GM21786 (cell line): Measurements from ENCODE around the gene CCDC122.
"Not testable (repeated sequence)": the region's sequence is repeated elsewhere in the genome, so short reads cannot be mapped to it uniquely, and the experiment has no call there.

Experiments
- ATAC-seq: cut with Tn5 transposase; IDR thresholded peaks from one replicate; pipeline ENCODE4 v1.9.1; 2021; ENCODE audit not compliant: unreplicated experiment

Gene CCDC122

DNA sequence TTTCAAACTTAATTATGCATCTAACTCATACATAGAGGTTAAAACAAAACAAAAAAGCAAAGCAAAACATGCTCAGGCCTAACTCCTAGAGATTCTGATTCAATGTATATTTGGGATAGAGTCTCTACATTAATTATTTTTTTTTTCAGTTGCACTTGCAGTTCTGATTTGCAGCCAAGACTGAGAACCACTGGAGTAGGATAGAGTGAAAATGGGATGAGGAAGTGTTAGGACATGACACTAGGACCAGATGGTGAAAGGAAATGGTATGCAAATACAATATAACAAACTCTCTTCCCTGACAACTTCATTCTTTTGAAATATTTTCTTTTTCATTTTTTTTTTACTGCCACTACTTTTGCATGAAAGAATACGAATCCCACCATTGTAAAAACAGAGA, 1.8 kb downstream of the CCDC122 start:
- ATAC-seq: no peak

DNA sequence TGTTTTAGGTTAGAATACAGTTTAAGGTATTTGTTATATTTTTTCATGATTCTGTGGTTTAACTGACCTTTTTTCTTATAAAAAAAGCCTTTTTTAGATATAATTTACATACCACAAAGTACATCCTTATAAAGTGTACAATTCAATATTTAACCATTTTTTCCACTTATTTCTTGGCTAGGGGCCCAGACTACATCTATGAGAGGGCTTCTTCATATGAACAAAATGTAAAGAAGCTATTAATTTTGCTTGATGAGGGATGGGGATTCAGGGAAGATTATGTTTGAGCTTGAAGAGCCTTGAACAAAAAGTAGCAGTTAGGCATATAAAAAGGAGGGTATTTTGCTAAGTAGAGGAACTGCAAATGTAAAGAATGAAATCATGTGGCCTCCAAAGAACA, 2.2 kb downstream of the CCDC122 start:
- no peak for ATAC-seq

DNA sequence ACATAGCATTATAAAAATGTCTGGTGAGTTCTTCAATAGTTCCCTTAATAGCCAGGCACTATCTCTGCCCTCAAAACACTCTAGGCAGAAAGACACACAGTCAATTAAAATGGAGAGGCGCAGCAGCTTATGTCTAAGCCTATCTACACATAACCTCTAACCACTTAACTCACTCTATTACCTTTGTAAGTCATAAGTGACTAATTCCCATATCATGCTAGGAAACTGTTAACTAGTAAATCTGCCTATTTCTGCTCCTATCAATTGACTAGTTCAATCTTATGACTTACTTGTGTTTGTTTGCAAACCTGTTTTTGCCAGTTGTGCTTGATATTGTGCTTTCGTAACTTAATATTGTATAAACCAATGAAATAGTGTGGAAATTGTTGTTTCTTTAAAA, 3.2 kb downstream of the CCDC122 start:
- no peak for ATAC-seq

DNA sequence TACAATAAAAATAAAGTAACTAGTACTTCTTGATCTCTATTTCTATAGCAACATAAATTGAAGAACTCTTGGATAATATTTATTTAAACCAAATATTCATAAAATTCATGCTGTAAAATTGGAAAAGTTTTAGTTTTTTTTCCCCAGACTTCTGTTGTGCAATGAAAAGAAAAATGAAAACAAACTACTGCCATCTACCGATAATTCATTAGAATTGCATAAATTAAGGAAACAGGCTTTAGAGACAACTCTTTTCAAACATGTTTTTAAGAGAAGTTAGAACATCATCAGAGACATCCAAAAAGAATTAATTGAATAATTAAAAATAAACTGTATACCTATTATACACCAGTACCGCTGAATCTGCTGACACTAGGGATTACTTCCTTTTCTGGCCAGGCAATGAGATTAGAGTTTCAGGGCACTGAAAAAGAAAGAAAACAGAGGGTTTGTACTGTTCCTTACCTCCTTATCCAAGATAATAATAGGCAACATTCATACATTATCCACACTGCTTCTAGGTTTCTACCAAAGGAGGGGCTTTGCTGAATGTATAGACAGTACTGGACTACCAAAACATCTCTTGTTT, 4.9 kb downstream of the CCDC122 start:
- no peak for ATAC-seq

- ATAC-seq: no peak
These were observed 7.4 kb downstream of the CCDC122 start for GRCh38 chr13:43872181-43872580.

DNA sequence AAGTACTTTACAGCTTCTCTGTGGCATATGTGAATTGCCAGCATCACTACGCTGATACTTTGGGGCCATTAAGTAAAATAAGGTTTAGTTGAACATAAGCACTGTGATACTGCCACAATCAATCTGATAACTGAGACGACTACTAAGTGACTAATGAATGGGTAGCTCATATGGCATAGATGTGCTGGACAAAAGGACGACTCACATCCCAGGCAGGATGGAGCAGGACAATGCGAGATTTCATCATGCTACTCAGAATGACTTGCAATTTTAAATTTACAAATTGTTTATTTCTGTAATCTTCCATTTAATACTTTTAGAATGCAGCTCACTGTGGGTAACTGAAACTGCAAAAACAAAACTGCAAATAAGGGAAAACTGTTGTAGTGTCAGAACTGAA, 13.6 kb downstream of the CCDC122 start:
- no peak for ATAC-seq

GRCh38 chr13:43864921-43865320, 14.6 kb downstream of the CCDC122 start:
- no peak for ATAC-seq

DNA sequence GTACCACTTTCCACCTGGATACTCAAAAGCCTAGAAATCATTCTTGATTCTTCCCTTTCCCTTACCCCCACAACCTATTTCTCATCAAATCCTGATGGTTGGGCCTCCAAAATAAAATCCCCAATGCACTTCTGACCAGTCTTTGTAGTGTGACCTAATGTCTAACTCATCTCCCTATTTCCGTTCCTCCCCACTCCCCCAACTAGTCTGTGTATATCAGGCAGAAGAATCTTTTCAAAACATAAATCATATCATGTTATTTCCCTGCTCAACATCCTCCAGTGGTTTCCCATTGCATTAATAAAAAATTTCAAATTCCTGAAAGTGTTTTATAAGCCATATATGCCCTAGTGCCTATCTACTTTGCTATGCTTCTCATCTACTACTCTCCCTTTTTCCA, 17.7 kb downstream of the CCDC122 start:
- no peak for ATAC-seq

DNA sequence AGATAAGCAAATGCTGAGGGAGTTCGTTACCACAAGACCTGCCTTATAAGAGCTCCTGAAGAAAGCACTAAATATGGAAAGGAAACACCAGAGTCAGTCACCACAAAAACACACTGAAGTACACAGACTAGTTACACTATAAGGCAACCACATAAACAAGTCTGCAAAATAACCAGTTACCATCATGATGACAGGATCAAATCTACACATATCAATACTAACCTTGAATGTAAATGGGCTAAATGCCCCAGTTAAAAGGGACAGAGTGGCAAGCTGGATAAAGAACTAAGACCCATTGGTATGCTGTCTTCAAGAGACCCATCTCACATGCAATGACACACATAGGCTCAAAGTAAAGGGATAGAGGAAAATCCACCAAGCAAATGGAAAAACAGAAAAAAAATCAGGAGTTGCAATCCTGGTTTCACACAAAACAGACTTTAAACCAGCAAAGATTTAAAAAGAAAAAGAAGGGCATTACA, 26.6 kb downstream of the CCDC122 start:
- ATAC-seq: no peak

GRCh38 chr13:43850873-43851272, 28.7 kb downstream of the CCDC122 start:
- ATAC-seq: no peak

GRCh38 chr13:43848001-43848649, 31.4 kb downstream of the CCDC122 start:
- no peak for ATAC-seq

DNA sequence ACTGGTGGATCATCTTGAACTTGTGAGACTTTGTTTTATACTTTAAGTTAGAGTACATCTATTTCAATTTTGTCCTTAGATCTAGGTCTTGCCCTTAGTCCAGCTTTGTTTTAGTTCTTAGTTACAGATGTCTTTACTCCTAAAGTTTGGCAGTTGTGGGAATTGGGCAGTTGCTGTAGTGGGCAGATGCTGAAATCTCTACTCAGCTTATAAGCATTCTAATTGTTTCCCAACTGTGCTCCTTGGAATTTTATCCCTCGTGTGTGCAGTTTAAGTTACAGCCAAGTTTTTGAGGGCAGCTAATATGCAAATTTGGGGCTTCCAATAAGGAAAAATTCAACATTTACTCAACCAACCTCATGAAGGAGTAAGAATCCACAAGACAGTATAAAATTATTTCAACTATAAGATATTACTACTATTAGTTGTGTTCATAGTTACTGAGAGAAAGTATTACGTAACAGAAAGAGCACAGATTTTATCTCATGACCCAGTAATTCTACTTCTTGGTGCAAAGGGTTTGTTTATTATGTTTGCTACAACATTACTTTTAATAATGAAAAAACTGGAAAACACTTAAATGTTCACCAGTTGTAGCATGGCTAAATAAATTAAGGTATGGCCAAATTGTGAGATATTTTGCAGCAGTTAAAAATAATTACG, 32.9 kb downstream of the CCDC122 start:
- ATAC-seq: no peak

DNA sequence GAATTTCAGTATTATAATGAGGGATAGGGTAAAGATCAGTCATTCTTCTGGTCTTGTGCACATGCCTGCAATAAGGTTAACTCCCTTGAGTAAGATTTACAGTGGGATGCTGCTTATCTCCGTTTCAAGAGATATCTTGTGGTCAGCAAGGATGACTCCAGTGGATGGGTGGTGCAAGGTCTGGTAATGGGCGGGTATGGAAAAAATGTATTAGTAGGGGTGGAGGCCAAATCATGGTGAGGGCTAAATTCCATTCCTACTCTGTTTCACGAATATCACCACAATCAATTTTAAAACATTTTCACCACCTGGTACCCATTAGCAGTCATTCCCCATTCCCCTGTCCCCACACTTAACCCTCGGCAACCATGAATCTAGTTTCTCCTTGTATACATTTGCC, 40.6 kb downstream of the CCDC122 start:
- ATAC-seq: no peak

- ATAC-seq: no peak
These were observed 43.8 kb downstream of the CCDC122 start for GRCh38 chr13:43835701-43836100.

GRCh38 chr13:43831088-43831487, 48.5 kb downstream of the CCDC122 start:
- no peak for ATAC-seq

- no peak for ATAC-seq
These were observed 49.1 kb downstream of the CCDC122 start for GRCh38 chr13:43830497-43830881.

DNA sequence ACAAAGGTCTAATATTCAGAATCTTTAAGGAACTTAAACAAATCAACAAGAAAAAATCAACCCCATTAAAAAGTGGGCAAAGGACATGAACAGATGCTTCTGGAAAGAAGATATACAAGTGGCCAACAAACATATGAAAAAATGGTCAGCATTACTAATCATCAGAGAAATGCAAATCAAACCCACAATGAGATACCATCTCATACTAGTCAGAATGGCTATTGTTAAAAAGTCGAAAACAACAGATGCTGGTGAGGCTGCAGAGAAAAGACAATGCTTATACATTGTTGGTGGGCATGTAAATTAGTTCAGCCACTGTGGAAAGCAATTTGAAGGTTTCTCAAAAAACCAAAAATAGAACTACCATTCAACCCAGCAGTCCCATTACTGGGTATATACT, 54.9 kb downstream of the CCDC122 start:
- not testable (repeated sequence) for ATAC-seq

DNA sequence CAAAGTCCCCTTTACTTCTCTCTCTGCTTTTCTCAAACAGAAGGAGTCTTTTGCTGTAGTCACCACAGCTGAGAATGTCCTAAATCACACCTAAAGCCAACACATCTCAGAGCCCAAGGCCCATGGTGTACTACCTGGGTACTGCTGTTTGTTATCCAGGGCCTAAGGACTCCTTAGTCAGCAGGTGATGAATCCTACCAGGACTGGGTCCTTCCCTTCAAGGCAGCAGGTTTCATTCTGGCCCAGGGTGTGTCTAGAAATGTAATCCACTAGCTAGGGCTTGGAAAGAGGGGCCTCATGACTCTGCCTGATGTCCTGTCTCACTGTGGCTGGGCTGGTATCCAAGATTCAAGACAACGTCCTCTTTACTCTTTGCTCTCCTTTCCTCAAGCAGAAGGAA, 56.6 kb downstream of the CCDC122 start:
- ATAC-seq: no peak

DNA sequence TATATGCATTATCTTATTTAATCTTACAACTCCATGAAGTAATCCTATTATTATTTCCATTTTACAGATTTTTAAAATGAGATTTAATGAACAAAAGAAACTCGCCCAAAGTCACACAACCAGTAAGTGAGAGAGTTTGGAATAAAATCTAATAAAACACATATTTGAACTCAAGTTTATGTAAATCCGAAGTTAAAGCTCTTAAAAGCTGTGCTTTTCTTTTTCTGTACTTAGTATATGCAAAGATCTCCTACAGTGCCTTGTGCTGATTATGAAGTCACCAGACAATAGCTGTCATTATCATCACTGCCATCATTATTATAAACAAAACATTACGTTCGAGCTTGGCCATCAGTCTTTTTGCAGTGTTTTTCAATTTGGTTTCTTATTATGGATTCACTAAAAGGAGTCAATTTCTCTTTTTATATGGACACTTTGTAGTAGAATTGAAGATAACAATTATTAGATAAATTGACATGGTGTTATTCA, 63.1 kb downstream of the CCDC122 start:
- no peak for ATAC-seq

DNA sequence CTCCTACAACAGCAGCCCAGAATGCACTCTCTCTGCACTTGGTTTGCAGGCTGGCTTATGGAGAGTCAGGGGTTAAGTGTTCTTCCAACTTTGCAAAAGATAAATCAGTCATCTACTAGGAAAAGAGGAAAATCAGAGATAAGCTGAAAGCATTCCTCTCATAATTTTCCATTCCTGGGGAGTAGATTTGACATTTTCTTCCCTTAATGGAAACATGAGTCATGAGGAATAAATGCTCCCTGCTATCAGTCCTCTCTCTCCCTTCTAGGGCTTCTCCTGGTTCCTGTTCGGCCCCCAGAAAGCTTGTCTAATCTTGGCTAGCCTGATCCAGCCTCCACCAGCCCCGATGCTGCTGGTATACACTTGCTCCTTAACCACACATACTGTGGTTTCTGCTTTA, 64.3 kb downstream of the CCDC122 start:
- ATAC-seq: no peak

GRCh38 chr13:43808676-43809075, 70.9 kb downstream of the CCDC122 start:
- ATAC-seq: no peak

- no peak for ATAC-seq
These were observed 73.8 kb downstream of the CCDC122 start for GRCh38 chr13:43805681-43806128.
